ACC112 (cell line): Measurements from ENCODE around the gene RPS6KA3.

ENCODE experiments used
- H2AFZ ChIP-seq: fragments of 200-600 bp; sonication (generic); one replicate; pipeline ENCODE4 v1.6.0; 2017; ENCODE audit warnings: antibody characterized with exemption, low read length; ENCODE audit not compliant: unreplicated experiment
- H3K27ac ChIP-seq: fragments of 200-600 bp; sonication (generic); 2 replicates; pipeline ENCODE4 v1.5.1; 2014; ENCODE audit warnings: low read depth, mild to moderate bottlenecking, antibody characterized with exemption, low read length, moderate library complexity
- H3K27me3 ChIP-seq: fragments of 200-600 bp; sonication (generic); 2 replicates; pipeline ENCODE4 v1.6.1; 2014; ENCODE audit warnings: mild to moderate bottlenecking, antibody characterized with exemption, low read length, moderate library complexity, mixed read lengths; ENCODE audit not compliant: insufficient read depth
- H3K36me3 ChIP-seq: fragments of 200-600 bp; sonication (generic); 2 replicates; pipeline ENCODE4 v1.6.1; 2016; ENCODE audit warnings: mild to moderate bottlenecking, antibody characterized with exemption, low read length, moderate library complexity, mixed read lengths; ENCODE audit not compliant: insufficient read depth
- H3K4me1 ChIP-seq: fragments of 200-600 bp; sonication (generic); one replicate; pipeline ENCODE4 v1.6.1; 2016; ENCODE audit warnings: low read length, mixed read lengths; ENCODE audit not compliant: insufficient read depth, unreplicated experiment, control insufficient read depth
- H3K4me3 ChIP-seq: fragments of 200-600 bp; sonication (generic); 2 replicates; pipeline ENCODE4 v1.5.1; 2014; ENCODE audit warnings: mild to moderate bottlenecking, low read depth, low read length
- H3K79me2 ChIP-seq: fragments of 200-600 bp; sonication (generic); one replicate; pipeline ENCODE4 v1.6.0; 2016; ENCODE audit warnings: low read length; ENCODE audit not compliant: control insufficient read depth, unreplicated experiment, insufficient read depth

Gene RPS6KA3

GRCh38 chrX:20224814-20225487 is 41.8 kb downstream of the RPS6KA3 start:
- peaks cover 4% of the 10 kb centered on the region for H3K36me3 ChIP-seq
- no peaks in the 10 kb centered on the region for H3K79me2 ChIP-seq
- no peak overlapping the region for H3K4me3 ChIP-seq
- H3K4me1 ChIP-seq: peaks cover 20% of the 10 kb centered on the region
- H2AFZ ChIP-seq: no peak overlapping the region
- no peak overlapping the region; the same call in none of the 2 replicates for H3K27ac ChIP-seq
- H3K27me3 ChIP-seq: no peaks in the 10 kb centered on the region

DNA sequence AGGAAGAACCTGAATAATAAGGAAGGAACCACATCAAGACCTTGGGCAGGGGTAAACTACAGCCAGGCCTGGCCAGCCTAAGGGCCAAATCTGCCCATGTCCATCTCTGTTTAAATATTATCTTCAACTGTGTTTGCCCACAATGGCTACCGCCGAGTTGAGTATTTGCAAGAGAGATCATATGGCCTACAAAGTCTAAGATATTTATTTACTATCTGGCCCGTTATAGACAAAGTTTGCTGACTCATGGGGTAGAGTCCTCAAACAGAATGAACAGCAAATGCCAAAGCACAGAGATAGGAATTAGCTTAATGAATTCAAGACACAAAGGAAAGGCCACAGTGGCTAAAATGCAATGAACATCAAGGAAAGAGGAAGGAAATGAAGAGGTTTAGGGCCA is 44.8 kb downstream of the RPS6KA3 start:
- H3K4me3 ChIP-seq: no peak overlapping the region
- no peak overlapping the region for H2AFZ ChIP-seq
- H3K27ac ChIP-seq: peak overlapping the region; percentile 8; the same call in 1 of the 2 replicates
- H3K79me2 ChIP-seq: peaks cover 13% of the 10 kb centered on the region
- no peaks in the 10 kb centered on the region for H3K27me3 ChIP-seq
- peaks cover 49% of the 10 kb centered on the region for H3K4me1 ChIP-seq
- no peaks in the 10 kb centered on the region for H3K36me3 ChIP-seq

DNA sequence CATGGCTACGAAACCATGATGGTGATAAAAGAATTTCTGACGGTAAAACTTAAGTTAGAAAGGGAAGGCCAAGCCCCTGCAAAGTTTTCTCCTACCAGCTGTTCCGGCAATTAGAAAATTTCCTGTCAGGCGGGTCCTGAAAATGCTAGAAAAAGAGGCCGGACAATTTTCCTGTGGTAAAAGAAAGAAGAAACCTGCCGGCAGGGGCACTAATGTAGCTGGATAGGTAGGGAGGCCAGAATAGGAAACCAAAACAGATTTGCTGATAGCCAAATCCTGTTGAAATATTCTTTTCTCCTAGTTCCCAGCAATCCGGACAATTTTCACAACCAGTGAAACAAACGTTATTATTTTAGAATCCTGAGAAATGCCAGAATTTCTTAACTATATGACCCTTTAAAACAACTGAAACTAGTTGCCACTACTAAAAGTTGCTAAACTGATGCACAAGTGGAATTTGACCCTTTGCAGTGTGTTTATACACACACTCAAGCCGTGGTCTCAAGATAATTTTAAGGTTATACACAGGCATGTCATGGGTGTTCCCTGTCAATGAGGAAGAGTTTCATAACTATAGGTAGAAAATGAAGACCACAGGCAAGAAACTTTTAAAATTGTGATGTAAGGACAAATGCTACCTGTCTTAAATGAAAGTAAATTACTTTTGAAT is 47.7 kb downstream of the RPS6KA3 start:
- peaks cover 46% of the 10 kb centered on the region for H3K4me1 ChIP-seq
- H3K27ac ChIP-seq: peak overlapping the region; percentile 13; the same call in 1 of the 2 replicates
- no peaks in the 10 kb centered on the region for H3K27me3 ChIP-seq
- peak overlapping the region; percentile 48; the same call in 1 of the 2 replicates for H3K4me3 ChIP-seq
- H2AFZ ChIP-seq: no peak overlapping the region
- H3K36me3 ChIP-seq: no peaks in the 10 kb centered on the region; the same call in 1 of the 2 replicates
- peaks cover 24% of the 10 kb centered on the region for H3K79me2 ChIP-seq

- H3K27ac ChIP-seq: peak overlapping the region; percentile 62
- H3K79me2 ChIP-seq: peaks cover 29% of the 10 kb centered on the region
- H3K4me3 ChIP-seq: peak overlapping the region; percentile 48
- no peaks in the 10 kb centered on the region for H3K27me3 ChIP-seq
- peaks cover 46% of the 10 kb centered on the region for H3K4me1 ChIP-seq
- peak overlapping the region; percentile 33 for H2AFZ ChIP-seq
- no peaks in the 10 kb centered on the region; the same call in 1 of the 2 replicates for H3K36me3 ChIP-seq
Observed at GRCh38 chrX:20217906-20218305, 48.8 kb downstream of the RPS6KA3 start.

DNA sequence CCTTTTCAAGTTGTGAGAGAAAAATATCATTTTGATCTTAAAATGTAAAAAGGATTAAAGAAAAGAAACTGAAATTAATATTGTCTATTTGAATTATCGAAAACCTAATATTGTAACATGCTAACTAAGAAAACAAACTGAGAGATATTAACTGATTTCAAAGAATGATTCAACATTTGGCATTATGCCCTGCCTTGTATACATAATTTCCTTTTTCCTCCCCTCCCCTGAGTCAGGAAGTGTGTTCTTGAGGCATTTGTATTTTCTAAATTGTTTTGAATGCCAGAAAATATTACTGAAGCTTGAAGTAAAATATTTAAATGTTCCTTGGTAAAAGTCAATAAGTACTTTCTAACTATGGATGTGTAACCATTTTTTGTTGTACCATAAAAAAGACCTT is 49.4 kb downstream of the RPS6KA3 start:
- Histone ChIP-seq H3K4me3 (peak overlapping the region; percentile 48), H3K27me3 (no peaks in the 10 kb centered on the region), H3K4me1 (peaks cover 43% of the 10 kb centered on the region), H3K79me2 (peaks cover 35% of the 10 kb centered on the region), H3K36me3 (no peaks in the 10 kb centered on the region; the same call in 1 of the 2 replicates), H2AFZ (no peak overlapping the region), H3K27ac (peak overlapping the region; percentile 62)

GRCh38 chrX:20215565-20215964 is 51.1 kb downstream of the RPS6KA3 start:
- no peaks in the 10 kb centered on the region for H3K27me3 ChIP-seq
- no peak overlapping the region for H2AFZ ChIP-seq
- H3K4me1 ChIP-seq: peaks cover 35% of the 10 kb centered on the region
- peaks cover 43% of the 10 kb centered on the region for H3K79me2 ChIP-seq
- no peaks in the 10 kb centered on the region; the same call in 1 of the 2 replicates for H3K36me3 ChIP-seq
- no peak overlapping the region for H3K27ac ChIP-seq
- no peak overlapping the region for H3K4me3 ChIP-seq

DNA sequence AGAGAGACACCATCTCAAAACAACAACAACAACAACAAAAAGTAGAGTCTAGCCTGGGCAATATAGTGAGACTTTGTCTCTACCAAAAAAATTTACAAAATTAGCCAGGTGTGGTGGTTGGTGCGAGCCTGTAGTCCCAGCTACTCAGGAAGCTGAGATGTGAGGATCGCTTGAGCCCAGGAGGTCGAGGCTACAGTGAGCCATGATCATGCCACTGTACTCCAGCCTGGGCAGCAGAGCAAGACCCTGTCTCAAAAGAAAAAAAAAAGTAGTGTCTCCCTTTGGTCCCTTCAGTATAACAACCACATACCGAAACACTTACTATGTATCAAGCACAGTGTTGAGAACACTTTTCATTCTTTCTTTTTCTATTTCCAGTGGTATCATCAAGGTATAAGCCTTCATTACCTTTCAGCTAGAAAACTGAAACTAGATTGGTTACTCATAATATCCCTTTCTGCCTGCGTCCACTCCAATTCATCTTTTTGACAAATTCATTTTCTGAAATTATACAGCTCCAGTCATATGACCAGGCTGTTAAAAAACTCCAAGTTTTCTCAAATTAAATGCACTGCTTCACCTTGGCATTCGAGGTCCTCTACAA is 54.1 kb downstream of the RPS6KA3 start:
- Histone ChIP-seq H3K4me3 (no peak overlapping the region), H3K4me1 (peaks cover 10% of the 10 kb centered on the region), H3K27me3 (no peaks in the 10 kb centered on the region), H3K36me3 (no peaks in the 10 kb centered on the region; the same call in 1 of the 2 replicates), H3K79me2 (peaks cover 35% of the 10 kb centered on the region), H3K27ac (no peak overlapping the region), H2AFZ (no peak overlapping the region)

- Histone ChIP-seq H3K36me3 (no peaks in the 10 kb centered on the region; the same call in 1 of the 2 replicates), H3K79me2 (peaks cover 28% of the 10 kb centered on the region), H3K27me3 (no peaks in the 10 kb centered on the region), H3K4me3 (no peak overlapping the region), H3K4me1 (no peaks in the 10 kb centered on the region), H3K27ac (no peak overlapping the region), H2AFZ (no peak overlapping the region)
Observed at GRCh38 chrX:20211261-20211786, 55.4 kb downstream of the RPS6KA3 start.

DNA sequence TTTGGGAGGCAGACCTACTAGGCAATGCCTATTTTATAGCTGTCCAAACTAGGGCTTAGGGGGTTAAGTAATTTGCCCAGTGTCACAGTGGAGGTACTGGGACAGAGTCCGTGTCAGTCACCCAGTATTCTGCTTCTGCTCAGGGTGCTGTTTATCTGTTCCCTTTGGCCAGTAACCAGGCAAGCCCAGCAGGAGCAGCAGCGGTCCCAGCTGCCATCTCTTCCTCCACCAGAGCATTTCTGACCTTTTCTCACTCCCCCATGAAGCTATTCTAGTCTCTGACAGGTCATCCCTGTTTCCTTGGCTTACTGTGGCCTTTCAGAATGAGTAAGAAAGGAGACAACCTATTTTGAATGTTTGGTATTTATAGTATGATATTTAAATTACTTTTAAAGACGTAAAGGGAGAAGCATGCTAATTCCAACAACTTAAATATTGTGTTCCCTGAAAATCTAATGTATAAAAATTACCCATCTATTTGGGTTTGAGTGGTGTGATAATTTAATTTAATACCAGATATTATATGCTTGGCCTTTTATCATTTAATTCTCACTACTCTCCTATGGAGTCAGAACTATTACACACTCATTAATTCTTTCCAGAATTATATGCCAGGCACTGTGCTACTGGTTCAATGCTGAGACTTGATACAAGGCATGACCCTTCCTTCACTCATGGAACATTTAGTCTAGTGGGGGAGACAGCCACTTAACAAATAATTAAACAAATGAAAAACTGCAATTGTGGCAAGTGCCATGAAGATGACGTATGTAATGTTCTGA is 60.6 kb downstream of the RPS6KA3 start:
- Histone ChIP-seq H3K36me3 (peaks cover 6% of the 10 kb centered on the region; the same call in 1 of the 2 replicates), H3K27ac (no peak overlapping the region), H2AFZ (no peak overlapping the region), H3K4me3 (no peak overlapping the region), H3K79me2 (peaks cover 8% of the 10 kb centered on the region), H3K27me3 (no peaks in the 10 kb centered on the region), H3K4me1 (no peaks in the 10 kb centered on the region)

- H3K36me3 ChIP-seq: peaks cover 13% of the 10 kb centered on the region; the same call in 1 of the 2 replicates
- no peak overlapping the region for H3K27ac ChIP-seq
- no peak overlapping the region for H2AFZ ChIP-seq
- no peak overlapping the region for H3K4me3 ChIP-seq
- no peaks in the 10 kb centered on the region for H3K27me3 ChIP-seq
- H3K4me1 ChIP-seq: no peaks in the 10 kb centered on the region
- H3K79me2 ChIP-seq: no peaks in the 10 kb centered on the region
Observed at GRCh38 chrX:20204351-20204750, 62.4 kb downstream of the RPS6KA3 start.
